ENCODE data around the gene RNF157.
A peak's percentile ranks its signal among the peaks of the same experiment; 100 is the strongest.

GRCh38 chr17:76153640-76154039 is 86.7 kb downstream of the RNF157 start:
- peak; percentile 21 for TF ChIP-seq CTCF (IDR thresholded peaks at IDR 0.05; ENCODE audit: poor library complexity)
- TF ChIP-seq EZH2phosphoT487 (IDR thresholded peaks at IDR 0.05; ENCODE audit: low read depth, severe bottlenecking, unreplicated experiment), result no peak

Measured in hepatocyte (in vitro differentiated cells).